DOHH2 (cell line): Measurements from ENCODE around the gene BRMS1.

Source experiments
- H3F3A ChIP-seq: fragments of 200-600 bp; sonication (generic), shearing (Covaris generic); 2 replicates; pipeline ENCODE4 v1.6.0; 2016; ENCODE audit warnings: antibody characterized with exemption, mild to moderate bottlenecking; ENCODE audit not compliant: control insufficient read depth, insufficient read depth
- H3K27ac ChIP-seq: fragments of 200-600 bp; sonication (generic); 2 replicates; pipeline ENCODE4 v1.5.1; 2014; ENCODE audit warnings: low read depth, mild to moderate bottlenecking, low read length, moderate library complexity
- H3K27me3 ChIP-seq: fragments of 200-600 bp; sonication (generic); 2 replicates; pipeline ENCODE4 v1.6.1; 2014; ENCODE audit warnings: mild to moderate bottlenecking, low read length, mixed read lengths; ENCODE audit not compliant: control insufficient read depth
- H3K36me3 ChIP-seq: fragments of 200-600 bp; sonication (generic); 2 replicates; pipeline ENCODE4 v1.6.1; 2014; ENCODE audit warnings: mild to moderate bottlenecking, low read length, moderate library complexity, mixed read lengths; ENCODE audit not compliant: control insufficient read depth
- H3K4me1 ChIP-seq: fragments of 200-600 bp; sonication (generic); 2 replicates; pipeline ENCODE4 v1.6.1; 2014; ENCODE audit warnings: mild to moderate bottlenecking, low read length, mixed read lengths; ENCODE audit not compliant: control insufficient read depth
- H3K4me2 ChIP-seq: fragments of 200-600 bp; sonication (generic); 2 replicates; pipeline ENCODE4 v1.6.0; 2014; ENCODE audit warnings: mild to moderate bottlenecking, low read length, moderate library complexity
- H3K4me3 ChIP-seq: fragments of 200-600 bp; sonication (generic); 2 replicates; pipeline ENCODE4 v1.5.1; 2014; ENCODE audit warnings: mild to moderate bottlenecking, low read length, mixed read lengths
- H3K79me2 ChIP-seq: fragments of 200-600 bp; sonication (generic); 2 replicates; pipeline ENCODE4 v1.6.1; 2014; ENCODE audit warnings: mild to moderate bottlenecking, low read length, mixed read lengths; ENCODE audit not compliant: control insufficient read depth
- H3K9me2 ChIP-seq: fragments of 200-600 bp; sonication (generic); replicated peaks from 2 replicates; pipeline ENCODE4 v1.6.1; 2014; ENCODE audit warnings: mild to moderate bottlenecking, low read length, mixed read lengths; ENCODE audit not compliant: control insufficient read depth
- H3K9me3 ChIP-seq: fragments of 200-600 bp; sonication (generic); 2 replicates; pipeline ENCODE4 v1.6.1; 2014; ENCODE audit warnings: antibody characterized with exemption, low read length, mixed read lengths; ENCODE audit not compliant: control insufficient read depth, insufficient read depth
- H4K20me1 ChIP-seq: fragments of 200-600 bp; sonication (generic); 2 replicates; pipeline ENCODE4 v1.6.0; 2014; ENCODE audit warnings: low read depth, mild to moderate bottlenecking, antibody characterized with exemption, low read length, moderate library complexity; ENCODE audit not compliant: control insufficient read depth, insufficient read depth
- EZH2phosphoT487 ChIP-seq: fragments of 200-600 bp; sonication (generic); IDR thresholded peaks from 2 replicates; pipeline ENCODE4 v1.6.1; 2017; ENCODE audit warnings: borderline replicate concordance, mild to moderate bottlenecking, antibody characterized with exemption, low read length, moderate library complexity, mixed read lengths
- TF ChIP-seq, protein P1 (sequence below): fragments of 200-600 bp; sonication (generic); IDR thresholded peaks from one replicate; pipeline ENCODE4 v1.5.1; 2014; ENCODE audit warnings: antibody characterized with exemption, mild to moderate bottlenecking, low read depth, low read length; ENCODE audit not compliant: poor library complexity, severe bottlenecking

The BRMS1 gene

DNA sequence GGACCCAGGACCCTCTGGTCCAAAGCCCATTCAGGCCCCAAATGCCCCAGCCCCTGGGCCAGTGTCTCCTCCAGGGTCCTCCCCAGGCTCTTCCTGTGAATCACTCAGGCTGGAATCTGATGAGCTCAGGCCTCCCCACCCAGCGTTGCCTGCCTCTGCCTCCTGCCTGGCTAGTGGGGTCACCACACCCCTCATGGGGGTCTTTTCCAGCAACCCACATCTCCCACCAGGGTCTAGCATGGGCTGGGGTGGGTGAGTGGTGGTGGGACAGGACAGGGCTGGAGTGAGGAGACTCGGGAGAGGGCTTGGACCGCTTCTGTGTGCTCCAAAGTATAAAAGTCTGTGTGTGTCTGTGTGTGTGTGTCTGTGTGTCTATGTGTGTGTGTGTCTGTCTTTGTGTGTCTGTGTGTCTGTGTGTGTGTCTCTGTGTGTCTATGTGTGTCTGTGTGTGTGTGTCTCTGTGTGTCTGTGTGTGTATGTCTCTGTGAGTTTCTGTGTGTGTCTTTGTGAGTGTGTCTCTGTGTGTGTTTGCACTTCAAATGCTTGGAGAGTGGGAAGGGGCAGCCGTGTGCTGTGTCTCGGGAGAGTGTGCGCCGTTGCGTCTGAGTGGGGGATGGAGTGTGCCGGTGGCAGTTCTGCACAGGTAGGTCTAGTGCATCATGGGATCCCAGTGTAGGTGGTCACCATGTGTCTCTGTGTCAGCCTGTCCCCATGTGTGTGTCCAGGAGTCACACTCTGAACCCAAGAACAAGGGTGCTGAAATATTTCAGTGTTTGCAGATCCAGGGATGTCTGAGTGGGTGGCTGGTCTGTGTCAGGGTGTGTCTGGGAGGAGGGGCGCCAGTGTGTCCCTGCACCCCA, 17.5 kb downstream of the BRMS1 start:
- Histone ChIP-seq H3K9me2 (no peaks in the 10 kb centered on the region), H3K36me3 (no peaks in the 10 kb centered on the region), H3K4me2 (peak overlapping the region; percentile 65; the same call in 1 of the 2 replicates), H3F3A (no peaks in the 10 kb centered on the region), H3K4me1 (peaks cover 44% of the 10 kb centered on the region), H3K79me2 (no peaks in the 10 kb centered on the region), H3K9me3 (no peaks in the 10 kb centered on the region), H3K27me3 (no peaks in the 10 kb centered on the region), H3K4me3 (no peak overlapping the region), H4K20me1 (no peaks in the 10 kb centered on the region), H3K27ac (no peak overlapping the region)
- TF ChIP-seq, protein P1, sequence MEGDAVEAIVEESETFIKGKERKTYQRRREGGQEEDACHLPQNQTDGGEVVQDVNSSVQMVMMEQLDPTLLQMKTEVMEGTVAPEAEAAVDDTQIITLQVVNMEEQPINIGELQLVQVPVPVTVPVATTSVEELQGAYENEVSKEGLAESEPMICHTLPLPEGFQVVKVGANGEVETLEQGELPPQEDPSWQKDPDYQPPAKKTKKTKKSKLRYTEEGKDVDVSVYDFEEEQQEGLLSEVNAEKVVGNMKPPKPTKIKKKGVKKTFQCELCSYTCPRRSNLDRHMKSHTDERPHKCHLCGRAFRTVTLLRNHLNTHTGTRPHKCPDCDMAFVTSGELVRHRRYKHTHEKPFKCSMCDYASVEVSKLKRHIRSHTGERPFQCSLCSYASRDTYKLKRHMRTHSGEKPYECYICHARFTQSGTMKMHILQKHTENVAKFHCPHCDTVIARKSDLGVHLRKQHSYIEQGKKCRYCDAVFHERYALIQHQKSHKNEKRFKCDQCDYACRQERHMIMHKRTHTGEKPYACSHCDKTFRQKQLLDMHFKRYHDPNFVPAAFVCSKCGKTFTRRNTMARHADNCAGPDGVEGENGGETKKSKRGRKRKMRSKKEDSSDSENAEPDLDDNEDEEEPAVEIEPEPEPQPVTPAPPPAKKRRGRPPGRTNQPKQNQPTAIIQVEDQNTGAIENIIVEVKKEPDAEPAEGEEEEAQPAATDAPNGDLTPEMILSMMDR, result no peak
- TF ChIP-seq EZH2phosphoT487, result no peak

DNA sequence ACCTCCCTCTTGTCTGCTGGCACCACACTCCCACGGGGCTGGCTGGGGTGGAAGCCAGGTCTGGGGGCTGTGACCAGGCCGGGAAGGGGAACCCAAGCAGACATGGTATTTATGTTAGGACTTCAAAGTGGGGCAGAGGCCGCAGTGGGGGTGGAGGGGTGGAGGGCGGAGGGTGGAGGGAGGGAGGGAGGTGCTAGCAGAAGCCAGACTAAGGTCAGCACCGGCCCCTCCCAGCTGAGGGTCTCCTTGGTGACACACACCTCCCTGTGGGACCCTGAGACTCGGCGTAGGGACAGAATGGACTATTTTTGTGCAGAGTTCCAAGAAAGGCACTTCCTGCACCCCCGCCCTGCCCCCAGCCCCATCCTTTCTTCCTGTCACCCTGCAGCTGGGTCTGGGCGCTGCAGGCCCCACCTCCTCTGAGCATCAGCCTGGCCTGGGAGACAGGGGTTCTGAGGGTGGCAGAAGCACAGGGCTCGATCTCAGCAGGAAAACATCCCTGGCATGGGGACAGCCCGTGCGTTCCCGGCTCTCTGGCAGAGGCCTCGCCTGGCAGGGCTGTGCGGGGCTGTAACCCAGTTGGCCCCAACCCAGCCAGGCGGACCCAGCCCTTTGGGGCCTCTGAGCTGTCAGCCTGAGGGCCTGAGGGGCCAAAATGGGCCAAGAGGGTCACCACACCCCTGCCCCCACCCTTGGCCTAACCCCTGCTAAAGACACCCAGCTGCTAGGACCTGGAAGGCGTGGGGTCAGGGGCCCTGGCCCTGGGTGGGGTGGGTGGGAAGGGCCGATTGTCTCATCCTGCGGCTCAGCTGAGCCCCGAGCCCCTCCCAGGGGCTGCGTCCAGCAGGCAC, 18.4 kb downstream of the BRMS1 start:
- no peaks in the 10 kb centered on the region for H4K20me1 ChIP-seq
- no peaks in the 10 kb centered on the region for H3K36me3 ChIP-seq
- H3K79me2 ChIP-seq, result no peaks in the 10 kb centered on the region
- H3K4me2 ChIP-seq, result peak overlapping the region; percentile 65
- no peaks in the 10 kb centered on the region for H3K9me2 ChIP-seq
- peak overlapping the region; percentile 32; the same call in 1 of the 2 replicates for H3K4me3 ChIP-seq
- no peak for TF ChIP-seq EZH2phosphoT487
- TF ChIP-seq, protein P1, result no peak
- H3K4me1 ChIP-seq, result peaks cover 47% of the 10 kb centered on the region
- no peaks in the 10 kb centered on the region for H3F3A ChIP-seq
- H3K9me3 ChIP-seq, result peaks cover 4% of the 10 kb centered on the region; the same call in 1 of the 2 replicates
- H3K27ac ChIP-seq, result no peak overlapping the region
- H3K27me3 ChIP-seq, result no peaks in the 10 kb centered on the region

DNA sequence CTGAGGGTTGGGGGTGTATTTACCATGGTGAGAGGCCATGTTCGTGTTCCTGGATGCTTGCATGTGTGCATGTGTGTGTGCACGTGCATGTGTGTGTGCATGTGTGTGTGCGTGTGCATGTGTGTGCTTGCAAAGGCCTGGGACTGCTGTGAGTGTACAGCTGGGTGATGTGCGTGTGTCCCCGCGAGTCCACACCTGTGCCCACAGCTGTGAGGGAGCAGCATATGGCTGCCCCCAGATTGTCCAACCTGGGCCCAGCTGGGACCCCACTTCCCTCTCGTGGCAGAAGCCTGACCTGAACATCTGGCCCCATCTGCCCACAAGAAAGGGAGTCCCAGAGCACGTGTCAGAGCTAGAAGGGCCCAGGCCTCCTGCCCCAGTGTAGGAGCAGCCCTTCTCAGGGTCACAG, 19.6 kb downstream of the BRMS1 start:
- Histone ChIP-seq H3K27ac (no peak overlapping the region), H4K20me1 (no peaks in the 10 kb centered on the region), H3K36me3 (no peaks in the 10 kb centered on the region), H3F3A (no peaks in the 10 kb centered on the region), H3K4me3 (no peak overlapping the region), H3K9me3 (peaks cover 5% of the 10 kb centered on the region; the same call in 1 of the 2 replicates), H3K4me2 (no peak overlapping the region; the same call in 1 of the 2 replicates), H3K9me2 (no peaks in the 10 kb centered on the region), H3K27me3 (no peaks in the 10 kb centered on the region), H3K4me1 (peaks cover 47% of the 10 kb centered on the region), H3K79me2 (no peaks in the 10 kb centered on the region)
- TF ChIP-seq, protein P1, result no peak
- no peak for TF ChIP-seq EZH2phosphoT487
